Loucy (cell line): ENCODE measurements around the gene FHL3.

Source experiments
- H2AFZ ChIP-seq: fragments of 200-600 bp; sonication (generic); 2 replicates; pipeline ENCODE4 v1.6.0; 2016; ENCODE audit warnings: antibody characterized with exemption, mild to moderate bottlenecking, low read length, moderate library complexity
- H3F3A ChIP-seq: fragments of 200-600 bp; 2 replicates; pipeline ENCODE4 v1.6.0; 2016; ENCODE audit warnings: antibody characterized with exemption, low read depth, mild to moderate bottlenecking
- H3K27me3 ChIP-seq: fragments of 200-600 bp; sonication (generic); 2 replicates; pipeline ENCODE4 v1.6.1; 2014; ENCODE audit warnings: low read length, mild to moderate bottlenecking; ENCODE audit not compliant: insufficient read depth, poor library complexity, severe bottlenecking
- H3K36me3 ChIP-seq: fragments of 200-600 bp; sonication (generic); 2 replicates; pipeline ENCODE4 v1.6.1; 2016; ENCODE audit warnings: low read length; ENCODE audit not compliant: insufficient read depth
- H3K4me1 ChIP-seq: fragments of 200-600 bp; sonication (generic); 2 replicates; pipeline ENCODE4 v1.5.1; 2014; ENCODE audit warnings: low read length, mild to moderate bottlenecking; ENCODE audit not compliant: insufficient read depth, poor library complexity, severe bottlenecking
- H3K4me2 ChIP-seq: fragments of 200-600 bp; sonication (generic); 2 replicates; pipeline ENCODE4 v1.6.0; 2014; ENCODE audit warnings: antibody characterized with exemption, low read length, low read depth, mild to moderate bottlenecking; ENCODE audit not compliant: poor library complexity, severe bottlenecking
- H3K4me3 ChIP-seq: fragments of 200-600 bp; sonication (generic); 2 replicates; pipeline ENCODE4 v1.5.1; 2014; ENCODE audit warnings: low read length, mild to moderate bottlenecking, mixed read lengths; ENCODE audit not compliant: poor library complexity, severe bottlenecking
- H3K79me2 ChIP-seq: fragments of 200-600 bp; sonication (generic); 2 replicates; pipeline ENCODE4 v1.6.1; 2014; ENCODE audit warnings: low read length; ENCODE audit not compliant: insufficient read depth
- H3K9ac ChIP-seq: fragments of 200-600 bp; sonication (generic); 2 replicates; pipeline ENCODE4 v1.6.0; 2014; ENCODE audit warnings: mild to moderate bottlenecking, low read depth, low read length, moderate library complexity; ENCODE audit not compliant: poor library complexity, severe bottlenecking
- H3K9me2 ChIP-seq: fragments of 200-600 bp; sonication (generic); replicated peaks from 2 replicates; pipeline ENCODE4 v1.6.1; 2016; ENCODE audit warnings: low read depth, low read length, mixed read lengths
- H3K9me3 ChIP-seq: fragments of 200-600 bp; sonication (generic); 2 replicates; pipeline ENCODE4 v1.6.1; 2014; ENCODE audit warnings: mild to moderate bottlenecking, antibody characterized with exemption, low read length, low read depth; ENCODE audit not compliant: insufficient read depth
- H4K20me1 ChIP-seq: fragments of 200-600 bp; sonication (generic); 2 replicates; pipeline ENCODE4 v1.6.0; 2014; ENCODE audit warnings: antibody characterized with exemption, low read length, mild to moderate bottlenecking; ENCODE audit not compliant: insufficient read depth, poor library complexity, severe bottlenecking
- CTCF ChIP-seq: fragments of 200-600 bp; sonication (generic); conservative IDR thresholded peaks from 2 replicates; pipeline ENCODE4 v1.5.1; 2014; ENCODE audit warnings: mild to moderate bottlenecking, antibody characterized with exemption, low read length
- EZH2phosphoT487 ChIP-seq: fragments of 200-600 bp; IDR thresholded peaks from 2 replicates; pipeline ENCODE4 v1.6.1; 2018; ENCODE audit warnings: antibody characterized with exemption, mild to moderate bottlenecking, moderate library complexity, borderline replicate concordance

FHL3 gene

GRCh38 chr1:38018864-38019343 lies 13.6 kb upstream of the FHL3 start:
- Histone ChIP-seq H3K9me2 (no peaks in the 10 kb centered on the region), H3F3A (no peaks in the 10 kb centered on the region), H2AFZ (no peak overlapping the region), H3K36me3 (peaks cover 71% of the 10 kb centered on the region), H3K4me2 (no peak overlapping the region), H3K9me3 (no peaks in the 10 kb centered on the region), H3K4me1 (peaks cover 22% of the 10 kb centered on the region), H3K27me3 (no peaks in the 10 kb centered on the region), H3K4me3 (no peak overlapping the region), H4K20me1 (peaks cover 22% of the 10 kb centered on the region), H3K9ac (no peak overlapping the region), H3K79me2 (peaks cover 60% of the 10 kb centered on the region)
- TF ChIP-seq CTCF (peak; percentile 82), EZH2phosphoT487 (no peak)

- Histone ChIP-seq H3K79me2 (peaks cover 74% of the 10 kb centered on the region), H3K4me1 (peaks cover 28% of the 10 kb centered on the region), H3F3A (no peaks in the 10 kb centered on the region), H3K9ac (peak overlapping the region; percentile 56), H3K36me3 (peaks cover 45% of the 10 kb centered on the region), H3K4me2 (peak overlapping the region; percentile 92), H3K4me3 (peak overlapping the region; percentile 90), H3K9me2 (no peaks in the 10 kb centered on the region), H3K9me3 (no peaks in the 10 kb centered on the region), H3K27me3 (no peaks in the 10 kb centered on the region), H2AFZ (no peak overlapping the region), H4K20me1 (peaks cover 29% of the 10 kb centered on the region)
- TF ChIP-seq EZH2phosphoT487 = no peak
These were observed 10.8 kb upstream of the FHL3 start for GRCh38 chr1:38015978-38016725.

GRCh38 chr1:38014724-38015424 lies 9.6 kb upstream of the FHL3 start:
- H3K4me3 ChIP-seq = peak overlapping the region; percentile 90
- peak overlapping the region; percentile 88 for H3K9ac ChIP-seq
- peaks cover 29% of the 10 kb centered on the region for H4K20me1 ChIP-seq
- H3K36me3 ChIP-seq = peaks cover 33% of the 10 kb centered on the region
- H3K4me1 ChIP-seq = peaks cover 35% of the 10 kb centered on the region
- no peaks in the 10 kb centered on the region for H3K9me3 ChIP-seq
- no peaks in the 10 kb centered on the region for H3F3A ChIP-seq
- H3K4me2 ChIP-seq = peak overlapping the region; percentile 92
- no peak overlapping the region for H2AFZ ChIP-seq
- H3K27me3 ChIP-seq = no peaks in the 10 kb centered on the region
- no peaks in the 10 kb centered on the region for H3K9me2 ChIP-seq
- peaks cover 66% of the 10 kb centered on the region for H3K79me2 ChIP-seq
- no peak for TF ChIP-seq CTCF
- TF ChIP-seq EZH2phosphoT487 = no peak
